Measurements from ENCODE around the gene RDH13.
"Not testable (repeated sequence)": the region's sequence is repeated elsewhere in the genome, so short reads cannot be mapped to it uniquely, and the experiment has no call there.

RDH13 gene

DNA sequence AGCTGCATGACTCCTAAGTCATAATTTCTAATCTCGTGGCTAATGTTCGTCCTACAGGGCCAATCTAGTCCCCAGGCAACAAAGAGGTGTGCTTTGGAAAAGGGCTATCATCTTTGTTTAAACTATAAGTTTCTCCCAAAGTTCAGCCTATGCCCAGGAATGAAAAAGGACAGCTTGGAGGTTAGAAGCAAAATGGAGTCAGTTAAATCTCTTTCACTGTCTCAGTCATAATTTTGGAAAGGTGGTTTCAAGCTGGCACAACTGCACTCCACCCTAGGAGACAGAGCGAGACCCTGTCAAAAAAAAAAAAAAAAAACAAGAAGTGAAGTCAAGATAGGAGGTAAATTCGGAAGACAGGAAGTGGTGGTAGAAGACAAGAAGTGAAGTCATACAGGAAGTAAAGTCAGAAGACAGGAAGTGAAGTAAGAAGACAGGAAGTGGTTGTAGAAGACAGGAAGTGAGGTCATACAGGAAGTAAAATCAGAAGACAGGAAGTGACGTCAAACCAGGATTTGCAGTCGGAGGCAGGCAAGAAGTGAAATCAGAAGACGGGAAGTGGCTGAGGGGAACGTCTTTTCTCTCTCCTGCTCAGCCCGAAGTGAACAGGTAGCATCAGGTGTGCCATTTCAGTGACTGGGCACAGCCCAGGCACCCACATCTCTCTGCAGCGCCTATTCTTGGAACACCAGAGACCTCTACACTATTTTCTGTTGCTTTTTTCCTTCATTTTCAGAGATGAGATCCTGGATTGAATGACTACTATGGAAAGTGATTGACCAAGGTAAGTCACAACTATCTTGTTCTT lies 57.1 kb downstream of the RDH13 start:
- Histone ChIP-seq H3K9ac (ENCODE audit: low read depth, low read length, poor library complexity, severe bottlenecking) (no peak overlapping the region), H3K9me2 (replicated peaks; ENCODE audit: low read depth, low read length) (no peaks in the 10 kb centered on the region), H3K4me1 (ENCODE audit: insufficient read depth, low read length, poor library complexity, severe bottlenecking) (no peaks in the 10 kb centered on the region), H3K4me3 (ENCODE audit: low read length, poor library complexity, severe bottlenecking) (no peak overlapping the region), H3K79me2 (ENCODE audit: insufficient read depth, low read length) (no peaks in the 10 kb centered on the region), H3K36me3 (ENCODE audit: insufficient read depth, low read length) (no peaks in the 10 kb centered on the region), H2AFZ (ENCODE audit: low read length) (peak overlapping the region; percentile 65; the same call in 1 of the 2 replicates), H3F3A (ENCODE audit: low read depth) (no peaks in the 10 kb centered on the region), H3K4me2 (ENCODE audit: low read depth, low read length, poor library complexity, severe bottlenecking) (peak overlapping the region; percentile 7), H3K9me3 (ENCODE audit: insufficient read depth, low read depth, low read length) (peaks cover 16% of the 10 kb centered on the region; the same call in 1 of the 2 replicates), H3K27me3 (ENCODE audit: insufficient read depth, low read length, poor library complexity, severe bottlenecking) (peaks cover 61% of the 10 kb centered on the region), H4K20me1 (ENCODE audit: insufficient read depth, low read length, poor library complexity, severe bottlenecking) (no peaks in the 10 kb centered on the region)
- no peak for TF ChIP-seq EZH2phosphoT487 (IDR thresholded peaks at IDR 0.05; ENCODE audit: borderline replicate concordance)
- TF ChIP-seq, protein P1, sequence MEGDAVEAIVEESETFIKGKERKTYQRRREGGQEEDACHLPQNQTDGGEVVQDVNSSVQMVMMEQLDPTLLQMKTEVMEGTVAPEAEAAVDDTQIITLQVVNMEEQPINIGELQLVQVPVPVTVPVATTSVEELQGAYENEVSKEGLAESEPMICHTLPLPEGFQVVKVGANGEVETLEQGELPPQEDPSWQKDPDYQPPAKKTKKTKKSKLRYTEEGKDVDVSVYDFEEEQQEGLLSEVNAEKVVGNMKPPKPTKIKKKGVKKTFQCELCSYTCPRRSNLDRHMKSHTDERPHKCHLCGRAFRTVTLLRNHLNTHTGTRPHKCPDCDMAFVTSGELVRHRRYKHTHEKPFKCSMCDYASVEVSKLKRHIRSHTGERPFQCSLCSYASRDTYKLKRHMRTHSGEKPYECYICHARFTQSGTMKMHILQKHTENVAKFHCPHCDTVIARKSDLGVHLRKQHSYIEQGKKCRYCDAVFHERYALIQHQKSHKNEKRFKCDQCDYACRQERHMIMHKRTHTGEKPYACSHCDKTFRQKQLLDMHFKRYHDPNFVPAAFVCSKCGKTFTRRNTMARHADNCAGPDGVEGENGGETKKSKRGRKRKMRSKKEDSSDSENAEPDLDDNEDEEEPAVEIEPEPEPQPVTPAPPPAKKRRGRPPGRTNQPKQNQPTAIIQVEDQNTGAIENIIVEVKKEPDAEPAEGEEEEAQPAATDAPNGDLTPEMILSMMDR (conservative IDR thresholded peaks at IDR 0.05; ENCODE audit: low read length), result no peak

DNA sequence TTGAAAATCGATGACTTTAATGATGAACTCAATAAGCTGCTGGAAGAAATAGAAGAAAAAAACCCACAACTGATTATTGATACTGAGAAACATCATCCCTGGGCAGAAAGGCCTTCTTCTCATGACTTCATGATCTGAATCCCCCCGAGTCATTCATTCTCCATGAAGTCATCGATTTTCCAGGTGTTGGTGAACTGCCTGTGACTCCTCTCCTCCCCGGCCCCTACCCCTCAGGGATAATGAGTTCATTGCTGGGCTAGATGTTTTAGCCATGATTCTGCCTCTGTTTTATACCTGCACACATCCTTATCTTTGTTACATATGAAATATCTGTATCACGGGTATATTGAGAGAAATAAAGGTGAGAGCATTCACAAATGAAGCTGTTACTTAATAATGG lies 62.2 kb downstream of the RDH13 start:
- Histone ChIP-seq H3K9ac (ENCODE audit: low read depth, low read length, poor library complexity, severe bottlenecking) (no peak overlapping the region), H3K9me2 (replicated peaks; ENCODE audit: low read depth, low read length) (no peaks in the 10 kb centered on the region), H3K4me1 (ENCODE audit: insufficient read depth, low read length, poor library complexity, severe bottlenecking) (no peaks in the 10 kb centered on the region), H3F3A (ENCODE audit: low read depth) (no peaks in the 10 kb centered on the region), H2AFZ (ENCODE audit: low read length) (no peak overlapping the region), H3K36me3 (ENCODE audit: insufficient read depth, low read length) (no peaks in the 10 kb centered on the region), H3K4me3 (ENCODE audit: low read length, poor library complexity, severe bottlenecking) (no peak overlapping the region), H4K20me1 (ENCODE audit: insufficient read depth, low read length, poor library complexity, severe bottlenecking) (no peaks in the 10 kb centered on the region), H3K9me3 (ENCODE audit: insufficient read depth, low read depth, low read length) (peaks cover 10% of the 10 kb centered on the region; the same call in 1 of the 2 replicates), H3K79me2 (ENCODE audit: insufficient read depth, low read length) (no peaks in the 10 kb centered on the region), H3K27me3 (ENCODE audit: insufficient read depth, low read length, poor library complexity, severe bottlenecking) (peaks cover 51% of the 10 kb centered on the region), H3K4me2 (ENCODE audit: low read depth, low read length, poor library complexity, severe bottlenecking) (no peak overlapping the region)
- no peak for TF ChIP-seq EZH2phosphoT487 (IDR thresholded peaks at IDR 0.05; ENCODE audit: borderline replicate concordance)

DNA sequence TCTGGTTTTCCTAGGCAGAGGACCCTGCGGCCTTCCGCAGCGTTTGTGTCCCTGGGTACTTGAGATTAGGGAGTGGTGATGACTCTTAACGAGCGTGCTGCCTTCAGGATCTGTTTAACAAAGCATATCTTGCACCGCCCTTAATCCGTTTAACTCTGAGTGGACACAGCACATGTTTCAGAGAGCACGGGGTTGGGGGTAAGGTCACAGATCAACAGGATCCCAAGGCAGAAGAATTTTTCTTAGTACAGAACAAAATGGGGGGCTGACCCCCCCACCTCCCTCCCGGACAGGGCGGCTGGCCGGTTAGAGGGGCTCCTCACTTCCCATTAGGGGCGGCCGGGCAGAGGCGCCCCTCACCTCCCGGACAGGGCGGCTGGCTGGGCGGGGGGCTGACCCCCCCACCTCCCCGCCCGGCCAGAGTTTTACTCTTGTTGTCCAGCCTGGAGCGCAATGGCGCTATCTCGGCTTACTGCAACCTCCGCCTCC lies 64.2 kb downstream of the RDH13 start:
- H3K9me3 ChIP-seq (ENCODE audit: insufficient read depth, low read depth, low read length); H3K9ac ChIP-seq (ENCODE audit: low read depth, low read length, poor library complexity, severe bottlenecking); H4K20me1 ChIP-seq (ENCODE audit: insufficient read depth, low read length, poor library complexity, severe bottlenecking); H2AFZ ChIP-seq (ENCODE audit: low read length); H3K4me2 ChIP-seq (ENCODE audit: low read depth, low read length, poor library complexity, severe bottlenecking); H3K79me2 ChIP-seq (ENCODE audit: insufficient read depth, low read length); H3K9me2 ChIP-seq (replicated peaks; ENCODE audit: low read depth, low read length); H3K4me1 ChIP-seq (ENCODE audit: insufficient read depth, low read length, poor library complexity, severe bottlenecking); H3K36me3 ChIP-seq (ENCODE audit: insufficient read depth, low read length); H3F3A ChIP-seq (ENCODE audit: low read depth); H3K4me3 ChIP-seq (ENCODE audit: low read length, poor library complexity, severe bottlenecking): not testable (repeated sequence)
- H3K27me3 ChIP-seq (ENCODE audit: insufficient read depth, low read length, poor library complexity, severe bottlenecking), result peaks cover 38% of the 10 kb centered on the region

DNA sequence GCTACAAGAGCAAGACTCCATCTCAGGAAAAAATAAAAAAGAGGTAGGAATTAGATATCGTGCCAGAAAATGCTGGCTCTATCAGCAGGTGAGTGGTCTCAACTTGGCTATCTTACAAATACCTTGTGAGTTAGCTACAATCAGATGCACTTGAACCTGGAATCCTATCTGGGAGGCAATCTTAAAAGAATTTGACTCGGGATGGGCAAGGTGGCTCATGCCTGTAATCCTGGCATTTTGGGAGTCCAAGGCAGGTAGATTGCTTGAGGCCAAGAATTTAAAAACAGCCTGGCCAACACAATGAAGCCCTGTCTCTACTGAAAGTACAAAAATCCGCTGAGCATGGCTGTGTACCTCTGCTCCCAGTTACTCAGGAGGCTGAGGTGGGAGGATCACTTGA lies 67.4 kb downstream of the RDH13 start:
- Histone ChIP-seq H3K9me2 (replicated peaks; ENCODE audit: low read depth, low read length) (no peaks in the 10 kb centered on the region), H3K4me3 (ENCODE audit: low read length, poor library complexity, severe bottlenecking) (no peak overlapping the region), H2AFZ (ENCODE audit: low read length) (no peak overlapping the region), H3K9me3 (ENCODE audit: insufficient read depth, low read depth, low read length) (no peaks in the 10 kb centered on the region), H3K79me2 (ENCODE audit: insufficient read depth, low read length) (no peaks in the 10 kb centered on the region), H3K4me2 (ENCODE audit: low read depth, low read length, poor library complexity, severe bottlenecking) (no peak overlapping the region), H4K20me1 (ENCODE audit: insufficient read depth, low read length, poor library complexity, severe bottlenecking) (no peaks in the 10 kb centered on the region), H3K9ac (ENCODE audit: low read depth, low read length, poor library complexity, severe bottlenecking) (no peak overlapping the region), H3K36me3 (ENCODE audit: insufficient read depth, low read length) (no peaks in the 10 kb centered on the region), H3K4me1 (ENCODE audit: insufficient read depth, low read length, poor library complexity, severe bottlenecking) (no peaks in the 10 kb centered on the region), H3F3A (ENCODE audit: low read depth) (no peaks in the 10 kb centered on the region), H3K27me3 (ENCODE audit: insufficient read depth, low read length, poor library complexity, severe bottlenecking) (peaks cover 9% of the 10 kb centered on the region)
- no peak for TF ChIP-seq EZH2phosphoT487 (IDR thresholded peaks at IDR 0.05; ENCODE audit: borderline replicate concordance)
- TF ChIP-seq, protein P1 (conservative IDR thresholded peaks at IDR 0.05; ENCODE audit: low read length), result no peak
